ENCODE measurements around the gene PBX1. TPM values are rescaled to one million over a fixed set of nuclear protein-coding genes. Genes with fewer than 3 reads are reported as not detected.

The PBX1 gene
- total and polyA plus RNA-seq, 8 donors = 17.3 to 113 (median 91.9) TPM

GRCh38 chr1:164689672-164690511 lies 130.9 kb downstream of the PBX1 start:
- ATAC-seq = no peak
- WGBS, 2 donors = 76 to 78% methylated on average over 13 of the region's 13 CpGs
- no peak overlapping the region for H3K27ac ChIP-seq
- H3K4me3 ChIP-seq = no peak overlapping the region
- no peaks in the 10 kb centered on the region for H3K36me3 ChIP-seq
- no peaks in the 10 kb centered on the region for H3K9me3 ChIP-seq
- FAIRE-seq = no peak
- no peak for TF ChIP-seq CTCF (IDR thresholded peaks at IDR 0.05)
- intact Hi-C loops (cut with DNase I) = no loop called here
- H3K4me1 ChIP-seq = peaks cover 7 to 29% (median 25%) of the 10 kb centered on the region in 3 donors
- H3K27me3 ChIP-seq = no peaks in the 10 kb centered on the region
- no peak for DNase-seq

- Histone ChIP-seq H3K27ac (no peak overlapping the region), H3K27me3 (no peaks in the 10 kb centered on the region), H3K4me3 (no peak overlapping the region), H3K4me1 (peaks cover 0 to 20% (median 19%) of the 10 kb centered on the region in 3 donors), H3K36me3 (no peaks in the 10 kb centered on the region), H3K9me3 (no peaks in the 10 kb centered on the region)
- ATAC-seq (no peak), DNase-seq (no peak), FAIRE-seq (no peak)
- TF ChIP-seq CTCF (IDR thresholded peaks at IDR 0.05) = no peak
- 88 to 91% methylated on average over 2 of the region's 2 CpGs for WGBS, 2 donors
- intact Hi-C loops (cut with DNase I) = no loop called here
These were observed 133.4 kb downstream of the PBX1 start for GRCh38 chr1:164692420-164692819.

- DNase-seq = peak in 1 of 6 donors; percentile 36
- Histone ChIP-seq H3K27me3 (no peaks in the 10 kb centered on the region), H3K9me3 (no peaks in the 10 kb centered on the region), H3K4me3 (no peak overlapping the region), H3K36me3 (no peaks in the 10 kb centered on the region), H3K4me1 (peaks cover 0 to 20% (median 19%) of the 10 kb centered on the region in 3 donors), H3K27ac (peak overlapping the region in 1 of 4 donors; percentile 35)
- peak; percentile 49 to 83 (median 80) for ATAC-seq
- intact Hi-C loops (cut with DNase I) = no loop called here
- FAIRE-seq = no peak
- WGBS, 2 donors = 47 to 55% methylated on average over 4 of the region's 4 CpGs
- TF ChIP-seq CTCF (IDR thresholded peaks at IDR 0.05) = no peak
These were observed 134.8 kb downstream of the PBX1 start for GRCh38 chr1:164693564-164694359.

- FAIRE-seq (no peak), ATAC-seq (no peak), DNase-seq (no peak)
- Histone ChIP-seq H3K4me1 (peaks cover 0 to 20% (median 19%) of the 10 kb centered on the region in 3 donors), H3K27ac (no peak overlapping the region), H3K36me3 (no peaks in the 10 kb centered on the region), H3K9me3 (no peaks in the 10 kb centered on the region), H3K27me3 (no peaks in the 10 kb centered on the region), H3K4me3 (no peak overlapping the region)
- WGBS, 2 donors = 60 to 61% methylated on average over 2 of the region's 2 CpGs
- TF ChIP-seq CTCF (IDR thresholded peaks at IDR 0.05) = no peak
- intact Hi-C loops (cut with DNase I) = no loop called here
These were observed 135.5 kb downstream of the PBX1 start for GRCh38 chr1:164694505-164694904.
